Body of pancreas (tissue), 4 donors: Measurements from ENCODE around the gene BSND.

ENCODE experiments used
- CTCF ChIP-seq, 7 experiments: fragments of 450-650 bp in 4 of 7; fragments of 200-600 bp in 3 of 7; sonication (generic) in 3 of 7; IDR thresholded peaks; one replicate each; pipeline ENCODE4 v1.5.1; 2016 to 2019; ENCODE audit warnings: antibody characterized with exemption in 7 of 7
- POLR2A ChIP-seq, 3 donors: fragments of 450-650 bp; IDR thresholded peaks; one replicate each; pipeline ENCODE4 v1.6.1; 2016; ENCODE audit warnings: antibody characterized with exemption in 3 of 3, mild to moderate bottlenecking in 2 of 3

GRCh38 chr1:54994355-54994990, 4.3 kb upstream of the BSND start:
- TF ChIP-seq CTCF (IDR thresholded peaks at IDR 0.05) (no peak), POLR2A (IDR thresholded peaks at IDR 0.05) (no peak)
